Measurements from ENCODE around the gene GSTP1.

- no peak for TF ChIP-seq POLR2A (IDR thresholded peaks at IDR 0.05; ENCODE audit: low read length)
- TF ChIP-seq GATA1 (IDR thresholded peaks at IDR 0.05; ENCODE audit: low read depth, low read length): no peak
Measured at GRCh38 chr11:67607507-67607906, 23.9 kb downstream of the GSTP1 start.

Data from erythroblast (primary cell).